Measurements from ENCODE around the gene FAM24A.

The FAM24A gene

GRCh38 chr10:122957474-122957873, 47.1 kb downstream of the FAM24A start:
- TF ChIP-seq CTCF (IDR thresholded peaks at IDR 0.05; ENCODE audit: low read depth, low read length, missing control alignments) = no peak
- DNase-seq (ENCODE audit: extremely low read depth, low read depth) = no peak
- no peak overlapping the region for H3K4me3 ChIP-seq (replicated peaks; ENCODE audit: low read depth, low read length)

GRCh38 chr10:122962405-122962804, 52.0 kb downstream of the FAM24A start:
- no peak for DNase-seq (ENCODE audit: extremely low read depth, low read depth)
- no peak overlapping the region for H3K4me3 ChIP-seq (replicated peaks; ENCODE audit: low read depth, low read length)
- TF ChIP-seq CTCF (IDR thresholded peaks at IDR 0.05; ENCODE audit: low read depth, low read length, missing control alignments) = no peak
